ENCODE results near the gene ABR.

ABR gene

DNA sequence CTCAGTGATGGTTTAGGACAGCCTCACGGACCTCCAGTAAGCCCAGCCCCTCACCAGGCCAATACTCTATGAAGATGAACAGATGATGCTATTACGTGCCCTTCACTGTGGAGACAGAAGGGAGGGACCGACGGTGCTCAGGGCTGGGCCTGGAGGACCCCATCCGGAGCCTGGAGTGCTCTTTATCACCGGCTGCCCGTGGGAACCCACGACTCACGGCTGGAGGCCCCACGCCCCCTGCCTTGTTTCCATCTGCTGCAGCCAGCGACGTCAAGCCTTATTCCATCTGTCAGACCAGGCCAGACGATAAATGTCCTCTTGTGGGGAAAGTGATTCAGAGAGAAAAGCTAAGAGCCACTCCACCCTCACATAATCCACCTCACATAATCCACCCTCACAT, 186.8 kb downstream of the ABR start:
- Histone ChIP-seq H3K4me3 (ENCODE audit: low read length in 2 of 2) (no peak overlapping the region), H3K36me3 (ENCODE audit: control insufficient read depth in 2 of 2, insufficient read depth in 2 of 2, low read length in 2 of 2) (no peaks in the 10 kb centered on the region), H3K27ac (ENCODE audit: low read length) (no peak overlapping the region), H3K9me3 (ENCODE audit: control insufficient read depth in 2 of 2, low read length in 2 of 2) (no peaks in the 10 kb centered on the region), H3K4me1 (ENCODE audit: control insufficient read depth, insufficient read depth, low read length) (peaks cover 7% of the 10 kb centered on the region), H3K27me3 (ENCODE audit: control insufficient read depth in 1 of 2, insufficient read depth in 2 of 2, low read length in 2 of 2) (no peaks in the 10 kb centered on the region), H3K9ac (ENCODE audit: low read length in 2 of 2) (no peak overlapping the region)

- Histone ChIP-seq H3K4me3 (ENCODE audit: low read length in 2 of 2) (no peak overlapping the region), H3K27me3 (ENCODE audit: control insufficient read depth in 1 of 2, insufficient read depth in 2 of 2, low read length in 2 of 2) (no peaks in the 10 kb centered on the region), H3K4me1 (ENCODE audit: control insufficient read depth, insufficient read depth, low read length) (no peaks in the 10 kb centered on the region), H3K9me3 (ENCODE audit: control insufficient read depth in 2 of 2, low read length in 2 of 2) (no peaks in the 10 kb centered on the region), H3K9ac (ENCODE audit: low read length in 2 of 2) (no peak overlapping the region), H3K27ac (ENCODE audit: low read length) (no peak overlapping the region), H3K36me3 (ENCODE audit: control insufficient read depth in 2 of 2, insufficient read depth in 2 of 2, low read length in 2 of 2) (no peaks in the 10 kb centered on the region)
Observed at GRCh38 chr17:988561-988960, 191.2 kb downstream of the ABR start.

- no peak overlapping the region for H3K27ac ChIP-seq (ENCODE audit: low read length)
- H3K4me1 ChIP-seq (ENCODE audit: control insufficient read depth, insufficient read depth, low read length), result no peaks in the 10 kb centered on the region
Observed at GRCh38 chr17:987931-988330, 191.8 kb downstream of the ABR start.

GRCh38 chr17:986322-986929, 193.4 kb downstream of the ABR start:
- Histone ChIP-seq H3K4me3 (ENCODE audit: low read length in 2 of 2) (no peak overlapping the region), H3K27me3 (ENCODE audit: control insufficient read depth in 1 of 2, insufficient read depth in 2 of 2, low read length in 2 of 2) (no peaks in the 10 kb centered on the region), H3K27ac (ENCODE audit: low read length) (no peak overlapping the region), H3K4me1 (ENCODE audit: control insufficient read depth, insufficient read depth, low read length) (no peaks in the 10 kb centered on the region), H3K9me3 (ENCODE audit: control insufficient read depth in 2 of 2, low read length in 2 of 2) (no peaks in the 10 kb centered on the region), H3K36me3 (ENCODE audit: control insufficient read depth in 2 of 2, insufficient read depth in 2 of 2, low read length in 2 of 2) (no peaks in the 10 kb centered on the region), H3K9ac (ENCODE audit: low read length in 2 of 2) (no peak overlapping the region)

More at GRCh38 chr17:987931-988330, 191.8 kb downstream of the ABR start:
- H3K4me3 ChIP-seq (ENCODE audit: low read length in 2 of 2), result no peak overlapping the region
- no peaks in the 10 kb centered on the region for H3K9me3 ChIP-seq (ENCODE audit: control insufficient read depth in 2 of 2, low read length in 2 of 2)
- no peaks in the 10 kb centered on the region for H3K36me3 ChIP-seq (ENCODE audit: control insufficient read depth in 2 of 2, insufficient read depth in 2 of 2, low read length in 2 of 2)
- H3K27me3 ChIP-seq (ENCODE audit: control insufficient read depth in 1 of 2, insufficient read depth in 2 of 2, low read length in 2 of 2), result no peaks in the 10 kb centered on the region
- H3K9ac ChIP-seq (ENCODE audit: low read length in 2 of 2), result no peak overlapping the region

GRCh38 chr17:983921-984320, 195.9 kb downstream of the ABR start:
- Histone ChIP-seq H3K4me3 (ENCODE audit: low read length in 2 of 2) (no peak overlapping the region), H3K36me3 (ENCODE audit: control insufficient read depth in 2 of 2, insufficient read depth in 2 of 2, low read length in 2 of 2) (no peaks in the 10 kb centered on the region), H3K27ac (ENCODE audit: low read length) (no peak overlapping the region)

GRCh38 chr17:981292-981658, 198.5 kb downstream of the ABR start:
- Histone ChIP-seq H3K4me3 (ENCODE audit: low read length in 2 of 2) (no peak overlapping the region), H3K4me1 (ENCODE audit: control insufficient read depth, insufficient read depth, low read length) (peaks cover 13% of the 10 kb centered on the region), H3K9me3 (ENCODE audit: control insufficient read depth in 2 of 2, low read length in 2 of 2) (no peaks in the 10 kb centered on the region), H3K27ac (ENCODE audit: low read length) (no peak overlapping the region), H3K36me3 (ENCODE audit: control insufficient read depth in 2 of 2, insufficient read depth in 2 of 2, low read length in 2 of 2) (no peaks in the 10 kb centered on the region), H3K27me3 (ENCODE audit: control insufficient read depth in 1 of 2, insufficient read depth in 2 of 2, low read length in 2 of 2) (no peaks in the 10 kb centered on the region), H3K9ac (ENCODE audit: low read length in 2 of 2) (peak overlapping the region in 1 of 2 donors; percentile 29)

More at GRCh38 chr17:983921-984320, 195.9 kb downstream of the ABR start:
- no peak overlapping the region for H3K9ac ChIP-seq (ENCODE audit: low read length in 2 of 2)
- peaks cover 10% of the 10 kb centered on the region for H3K4me1 ChIP-seq (ENCODE audit: control insufficient read depth, insufficient read depth, low read length)
- H3K9me3 ChIP-seq (ENCODE audit: control insufficient read depth in 2 of 2, low read length in 2 of 2), result no peaks in the 10 kb centered on the region
- H3K27me3 ChIP-seq (ENCODE audit: control insufficient read depth in 1 of 2, insufficient read depth in 2 of 2, low read length in 2 of 2), result no peaks in the 10 kb centered on the region

- peak overlapping the region; percentile 76 for H3K27ac ChIP-seq (ENCODE audit: low read length)
Observed at GRCh38 chr17:980406-981291, 199.1 kb downstream of the ABR start.

GRCh38 chr17:979539-980405, 200.0 kb downstream of the ABR start, which contains the start of gene NXN:
Gene NXN, minus strand, starts transcription at chr17:979776.
- Histone ChIP-seq H3K27me3 (ENCODE audit: control insufficient read depth in 1 of 2, insufficient read depth in 2 of 2, low read length in 2 of 2) (no peaks in the 10 kb centered on the region), H3K9me3 (ENCODE audit: control insufficient read depth in 2 of 2, low read length in 2 of 2) (no peaks in the 10 kb centered on the region), H3K36me3 (ENCODE audit: control insufficient read depth in 2 of 2, insufficient read depth in 2 of 2, low read length in 2 of 2) (no peaks in the 10 kb centered on the region), H3K4me3 (ENCODE audit: low read length in 2 of 2) (peak within 1 kb of the TSS; percentile 85 to 90), H3K9ac (ENCODE audit: low read length in 2 of 2) (peak within 1 kb of the TSS; percentile 64 to 72), H3K4me1 (ENCODE audit: control insufficient read depth, insufficient read depth, low read length) (peaks cover 20% of the 10 kb centered on the region), H3K27ac (ENCODE audit: low read length) (peak within 1 kb of the TSS; percentile 81)

More at GRCh38 chr17:980406-981291, 199.1 kb downstream of the ABR start:
- Histone ChIP-seq H3K36me3 (ENCODE audit: control insufficient read depth in 2 of 2, insufficient read depth in 2 of 2, low read length in 2 of 2) (no peaks in the 10 kb centered on the region), H3K9me3 (ENCODE audit: control insufficient read depth in 2 of 2, low read length in 2 of 2) (no peaks in the 10 kb centered on the region), H3K4me3 (ENCODE audit: low read length in 2 of 2) (peak overlapping the region; percentile 43 to 69), H3K9ac (ENCODE audit: low read length in 2 of 2) (peak overlapping the region; percentile 36 to 53), H3K27me3 (ENCODE audit: control insufficient read depth in 1 of 2, insufficient read depth in 2 of 2, low read length in 2 of 2) (no peaks in the 10 kb centered on the region), H3K4me1 (ENCODE audit: control insufficient read depth, insufficient read depth, low read length) (peaks cover 13% of the 10 kb centered on the region)

DNA sequence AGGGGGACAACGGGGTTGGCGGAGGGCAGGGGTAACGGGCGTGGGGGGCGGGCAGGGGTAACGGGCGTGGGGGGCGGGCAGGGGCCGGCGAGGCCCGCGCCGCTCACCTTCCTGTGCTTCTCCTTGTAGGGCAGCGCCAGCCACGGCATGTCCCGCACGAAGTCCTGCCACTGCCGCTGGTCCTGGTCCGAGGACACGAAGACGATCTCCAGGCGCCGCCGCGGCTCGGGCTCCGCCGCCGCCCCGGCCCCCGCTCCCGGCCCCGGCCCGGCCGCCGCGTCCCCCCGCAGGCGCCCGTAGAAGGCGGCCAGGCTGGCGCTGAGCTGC, 200.6 kb downstream of the ABR start:
- peaks cover 20% of the 10 kb centered on the region for H3K4me1 ChIP-seq (ENCODE audit: control insufficient read depth, insufficient read depth, low read length)
- no peak overlapping the region for H3K27ac ChIP-seq (ENCODE audit: low read length)
- H3K9ac ChIP-seq (ENCODE audit: low read length in 2 of 2), result no peak overlapping the region
- no peaks in the 10 kb centered on the region for H3K9me3 ChIP-seq (ENCODE audit: control insufficient read depth in 2 of 2, low read length in 2 of 2)
- no peaks in the 10 kb centered on the region for H3K36me3 ChIP-seq (ENCODE audit: control insufficient read depth in 2 of 2, insufficient read depth in 2 of 2, low read length in 2 of 2)
- H3K4me3 ChIP-seq (ENCODE audit: low read length in 2 of 2), result peak overlapping the region; percentile 63 to 80
- no peaks in the 10 kb centered on the region for H3K27me3 ChIP-seq (ENCODE audit: control insufficient read depth in 1 of 2, insufficient read depth in 2 of 2, low read length in 2 of 2)
